Measurements from ENCODE around the gene JARID2.

DNA sequence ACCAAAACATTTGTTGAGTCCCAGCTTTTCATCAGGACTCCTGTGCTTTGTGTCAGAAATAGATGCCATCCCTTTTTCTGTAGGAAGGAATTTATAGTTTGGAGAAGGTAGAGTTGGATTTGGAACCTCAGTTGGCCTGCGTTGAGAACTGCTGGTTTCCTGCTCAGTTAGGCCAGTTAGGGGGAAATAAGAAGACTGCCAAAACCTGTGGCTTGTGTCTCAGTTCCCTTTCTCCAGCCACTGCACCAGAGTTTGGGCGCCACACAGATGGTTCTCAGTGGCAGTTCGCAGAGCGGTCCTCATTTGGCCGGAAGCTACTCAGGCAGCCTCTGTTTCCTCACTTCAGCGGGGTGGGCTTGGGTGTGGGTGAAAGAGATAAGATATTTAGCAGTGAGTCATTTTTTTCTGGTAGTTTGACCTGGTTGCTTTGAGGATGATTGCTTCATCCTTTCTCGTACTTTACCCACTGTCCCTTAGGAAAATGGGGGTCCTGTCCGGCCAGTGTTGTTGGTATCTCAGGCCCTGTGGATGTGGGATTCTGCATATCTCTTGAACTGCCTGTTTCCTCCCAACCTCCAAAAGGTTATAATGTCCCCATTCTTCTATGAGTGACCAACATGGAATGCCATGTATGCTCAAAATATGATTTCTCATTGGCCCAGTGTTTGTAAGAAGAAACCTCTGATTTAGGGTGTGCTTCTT lies 53.7 kb downstream of the JARID2 start:
- TF ChIP-seq, protein P1, sequence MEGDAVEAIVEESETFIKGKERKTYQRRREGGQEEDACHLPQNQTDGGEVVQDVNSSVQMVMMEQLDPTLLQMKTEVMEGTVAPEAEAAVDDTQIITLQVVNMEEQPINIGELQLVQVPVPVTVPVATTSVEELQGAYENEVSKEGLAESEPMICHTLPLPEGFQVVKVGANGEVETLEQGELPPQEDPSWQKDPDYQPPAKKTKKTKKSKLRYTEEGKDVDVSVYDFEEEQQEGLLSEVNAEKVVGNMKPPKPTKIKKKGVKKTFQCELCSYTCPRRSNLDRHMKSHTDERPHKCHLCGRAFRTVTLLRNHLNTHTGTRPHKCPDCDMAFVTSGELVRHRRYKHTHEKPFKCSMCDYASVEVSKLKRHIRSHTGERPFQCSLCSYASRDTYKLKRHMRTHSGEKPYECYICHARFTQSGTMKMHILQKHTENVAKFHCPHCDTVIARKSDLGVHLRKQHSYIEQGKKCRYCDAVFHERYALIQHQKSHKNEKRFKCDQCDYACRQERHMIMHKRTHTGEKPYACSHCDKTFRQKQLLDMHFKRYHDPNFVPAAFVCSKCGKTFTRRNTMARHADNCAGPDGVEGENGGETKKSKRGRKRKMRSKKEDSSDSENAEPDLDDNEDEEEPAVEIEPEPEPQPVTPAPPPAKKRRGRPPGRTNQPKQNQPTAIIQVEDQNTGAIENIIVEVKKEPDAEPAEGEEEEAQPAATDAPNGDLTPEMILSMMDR (IDR thresholded peaks at IDR 0.05), result no peak
- no peak for TF ChIP-seq EP300 (IDR thresholded peaks at IDR 0.05)
- TF ChIP-seq POLR2A (IDR thresholded peaks at IDR 0.05), result no peak
